Panc1 (cell line): Measurements from ENCODE around the gene ERC2.

Experiments used
- POLR2AphosphoS5 ChIP-seq: IDR thresholded peaks from 2 replicates; pipeline ENCODE4 v1.6.1; 2012; ENCODE audit warnings: mild to moderate bottlenecking, low read depth, low read length, moderate library complexity
- TCF7L2 ChIP-seq: IDR thresholded peaks from 2 replicates; pipeline ENCODE4 v1.6.1; 2011; ENCODE audit warnings: mild to moderate bottlenecking, low read depth, low read length, inconsistent platforms
- TF ChIP-seq, protein P1 (sequence below): fragments of 450-650 bp; IDR thresholded peaks from 2 replicates; pipeline ENCODE4 v1.5.1; 2017; ENCODE audit warnings: mild to moderate bottlenecking

DNA sequence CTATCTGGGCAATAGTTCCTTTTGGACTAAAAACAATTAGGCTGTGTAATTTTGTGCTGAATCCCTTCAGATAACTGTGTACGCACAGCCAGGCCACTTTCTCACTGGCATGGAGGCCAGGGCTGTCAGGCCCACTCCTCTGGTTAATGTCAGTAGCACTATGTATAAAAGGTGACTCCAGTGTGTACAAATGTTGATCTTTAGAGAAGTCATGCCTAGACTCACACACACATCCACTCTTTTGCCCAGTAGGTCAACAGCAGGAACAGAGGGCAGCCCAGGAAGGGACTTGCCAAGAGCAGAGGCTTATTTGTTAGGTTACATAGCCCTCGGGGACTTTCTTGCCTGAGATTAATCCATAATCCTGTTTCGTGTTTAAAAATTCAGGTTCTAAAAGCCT is 564.6 kb downstream of the ERC2 start:
- TF ChIP-seq, protein P1, sequence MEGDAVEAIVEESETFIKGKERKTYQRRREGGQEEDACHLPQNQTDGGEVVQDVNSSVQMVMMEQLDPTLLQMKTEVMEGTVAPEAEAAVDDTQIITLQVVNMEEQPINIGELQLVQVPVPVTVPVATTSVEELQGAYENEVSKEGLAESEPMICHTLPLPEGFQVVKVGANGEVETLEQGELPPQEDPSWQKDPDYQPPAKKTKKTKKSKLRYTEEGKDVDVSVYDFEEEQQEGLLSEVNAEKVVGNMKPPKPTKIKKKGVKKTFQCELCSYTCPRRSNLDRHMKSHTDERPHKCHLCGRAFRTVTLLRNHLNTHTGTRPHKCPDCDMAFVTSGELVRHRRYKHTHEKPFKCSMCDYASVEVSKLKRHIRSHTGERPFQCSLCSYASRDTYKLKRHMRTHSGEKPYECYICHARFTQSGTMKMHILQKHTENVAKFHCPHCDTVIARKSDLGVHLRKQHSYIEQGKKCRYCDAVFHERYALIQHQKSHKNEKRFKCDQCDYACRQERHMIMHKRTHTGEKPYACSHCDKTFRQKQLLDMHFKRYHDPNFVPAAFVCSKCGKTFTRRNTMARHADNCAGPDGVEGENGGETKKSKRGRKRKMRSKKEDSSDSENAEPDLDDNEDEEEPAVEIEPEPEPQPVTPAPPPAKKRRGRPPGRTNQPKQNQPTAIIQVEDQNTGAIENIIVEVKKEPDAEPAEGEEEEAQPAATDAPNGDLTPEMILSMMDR, result no peak
- no peak for TF ChIP-seq TCF7L2
- TF ChIP-seq POLR2AphosphoS5, result no peak
